Measurements from ENCODE around the gene FGFR2.
A peak's percentile ranks its signal among the peaks of the same experiment; 100 is the strongest.

FGFR2 gene

GRCh38 chr10:121442086-121442935 lies 155.9 kb downstream of the FGFR2 start:
- peak in 1 of 2 donors; percentile 32 for DNase-seq

DNA sequence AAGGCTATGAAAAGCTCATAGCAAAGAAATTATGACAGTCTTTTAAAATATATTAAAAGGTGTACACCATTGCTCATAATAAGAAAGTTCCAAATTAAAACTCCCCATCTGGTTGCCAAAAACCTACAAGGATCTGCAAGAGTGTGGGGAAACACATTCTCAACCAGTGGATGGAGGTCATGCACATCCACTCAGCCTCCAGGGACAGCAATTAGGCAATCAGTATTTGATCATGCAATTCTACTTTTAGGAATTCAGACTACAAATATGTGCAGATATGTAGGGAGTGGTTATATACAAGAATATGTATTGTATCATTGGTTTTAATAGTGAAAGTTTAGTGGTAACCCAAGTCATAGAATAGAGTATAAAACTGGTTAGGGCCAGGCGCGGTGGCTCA lies 157.8 kb downstream of the FGFR2 start:
- DNase-seq: no peak

GRCh38 chr10:121438333-121438732 lies 159.9 kb downstream of the FGFR2 start:
- DNase-seq: no peak

DNA sequence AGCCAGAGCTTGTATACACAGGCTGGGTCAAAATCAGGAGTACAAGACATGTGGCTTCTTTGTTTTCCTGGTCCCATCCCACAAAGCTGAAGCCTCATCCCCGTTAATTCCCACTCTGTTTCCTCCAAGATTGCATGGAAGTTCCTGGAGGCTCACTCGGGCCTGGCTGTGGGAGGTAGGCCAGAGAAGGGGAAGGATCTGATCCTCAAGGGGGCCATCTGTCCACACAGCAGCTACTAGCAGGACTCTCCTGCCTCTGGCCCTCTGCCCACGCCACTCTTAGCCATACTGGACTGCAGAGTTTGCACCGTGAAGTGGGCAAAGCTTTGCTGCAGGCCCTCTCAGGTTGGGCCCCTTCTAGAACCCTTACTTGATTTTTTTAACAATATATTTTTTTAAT lies 160.6 kb downstream of the FGFR2 start:
- DNase-seq: peak in 1 of 2 donors; percentile 48

- peak; percentile 48 to 77 for DNase-seq
These were observed 161.5 kb downstream of the FGFR2 start for GRCh38 chr10:121436630-121437341.

GRCh38 chr10:121436281-121436629 lies 162.0 kb downstream of the FGFR2 start:
- DNase-seq: no peak

DNA sequence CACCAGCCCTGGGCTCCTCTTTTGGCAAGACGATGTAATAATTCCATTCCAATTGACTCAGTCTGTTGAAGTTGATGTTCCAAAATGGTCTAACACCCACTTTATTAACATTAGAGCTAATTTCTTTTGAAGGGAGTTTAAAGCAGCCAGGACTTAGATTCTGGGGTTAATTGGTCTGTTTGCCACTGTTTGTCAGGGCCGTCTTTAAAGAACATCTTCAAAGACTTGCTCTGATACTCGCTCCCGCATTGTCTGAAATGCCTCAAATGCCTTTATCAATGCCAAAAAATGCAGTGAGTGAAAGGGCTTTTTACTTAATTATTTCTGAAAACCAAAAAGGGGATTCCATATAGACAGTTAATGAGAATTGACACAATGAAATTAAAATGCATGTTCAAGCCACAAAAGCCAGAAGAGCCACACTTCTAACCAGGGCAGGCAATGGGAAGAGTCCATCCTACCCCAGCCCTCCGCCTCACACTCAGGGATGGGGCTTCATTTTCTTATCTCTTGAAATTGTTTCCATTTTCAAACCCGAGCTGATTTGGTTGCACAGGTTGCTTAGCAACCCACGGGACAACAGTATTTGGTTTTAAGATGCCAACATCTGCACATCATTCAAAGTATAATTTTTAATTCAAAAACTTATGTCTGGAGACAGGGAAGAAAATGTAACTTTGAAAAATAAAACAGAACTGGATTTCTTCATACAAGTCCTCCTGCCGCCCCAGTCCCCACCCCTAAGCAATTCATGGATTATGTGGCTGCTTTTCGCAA lies 163.0 kb downstream of the FGFR2 start:
- no peak for DNase-seq

DNA sequence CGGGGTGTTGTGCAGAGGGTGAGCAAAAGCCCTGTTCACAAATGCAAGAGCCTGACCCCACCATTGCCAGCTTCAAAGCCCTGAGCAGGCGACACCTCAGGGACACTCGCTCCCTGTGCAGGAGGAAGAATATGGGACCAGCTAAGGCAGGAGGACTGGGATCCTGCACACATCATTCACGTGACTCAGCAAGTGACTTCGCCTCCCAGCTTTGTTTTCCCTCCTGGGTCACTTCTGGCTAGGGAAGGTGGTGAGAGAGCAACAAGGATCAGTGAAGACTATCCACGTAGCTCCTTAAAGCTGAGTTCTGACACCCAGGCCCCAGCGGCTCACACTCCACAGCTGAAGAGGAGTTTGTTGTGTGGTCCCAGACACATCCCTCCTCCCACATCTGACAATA lies 164.3 kb downstream of the FGFR2 start:
- no peak for DNase-seq

- DNase-seq: no peak
These were observed 169.4 kb downstream of the FGFR2 start for GRCh38 chr10:121428867-121429266.
